HG03097 (cell line): ENCODE measurements around the gene SLC39A7.

Experiments used
- ATAC-seq: cut with Tn5 transposase; IDR thresholded peaks from one replicate; pipeline ENCODE4 v1.9.1; 2021; ENCODE audit not compliant: unreplicated experiment, low FRiP score

Gene SLC39A7

GRCh38 chr6:33204165-33204414 lies 3.4 kb downstream of the SLC39A7 start:
- ATAC-seq: no peak

DNA sequence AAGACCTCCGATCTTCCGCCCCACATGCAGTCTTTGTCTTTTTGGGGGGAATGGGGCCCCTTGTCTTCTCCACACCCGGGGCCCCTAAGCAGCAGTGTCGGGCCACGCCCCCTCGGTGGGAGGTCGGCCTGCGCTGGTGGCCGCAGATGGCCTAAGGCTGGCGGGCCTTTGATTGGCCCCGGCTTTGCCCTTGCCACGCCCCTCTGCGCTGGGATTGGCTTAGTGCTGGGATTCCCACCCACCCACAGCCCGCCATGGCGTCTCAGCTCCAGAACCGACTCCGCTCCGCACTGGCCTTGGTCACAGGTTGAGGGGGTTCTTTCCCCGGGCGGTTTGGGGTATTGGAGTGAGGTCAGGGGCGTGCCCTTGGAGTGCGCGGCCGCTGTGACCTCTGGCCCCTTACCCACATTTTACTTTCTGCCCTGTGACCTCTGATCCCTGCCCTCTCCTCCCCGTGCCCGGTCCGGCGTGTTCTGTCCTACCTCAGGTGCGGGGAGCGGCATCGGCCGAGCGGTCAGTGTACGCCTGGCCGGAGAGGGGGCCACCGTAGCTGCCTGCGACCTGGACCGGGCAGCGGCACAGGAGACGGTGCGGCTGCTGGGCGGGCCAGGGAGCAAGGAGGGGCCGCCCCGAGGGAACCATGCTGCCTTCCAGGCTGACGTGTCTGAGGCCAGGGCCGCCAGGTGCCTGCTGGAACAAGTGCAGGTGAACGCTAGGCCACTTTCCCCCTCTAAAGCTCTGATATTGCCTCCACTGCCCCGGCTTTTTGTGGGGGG lies 3.9 kb downstream of the SLC39A7 start, which contains the start of gene HSD17B8:
HSD17B8 (plus strand) TSS at position 241 of the 776 bp plus-strand sequence; CDS start at position 255, 14 bp downstream.
- ATAC-seq: peak; percentile 32

DNA sequence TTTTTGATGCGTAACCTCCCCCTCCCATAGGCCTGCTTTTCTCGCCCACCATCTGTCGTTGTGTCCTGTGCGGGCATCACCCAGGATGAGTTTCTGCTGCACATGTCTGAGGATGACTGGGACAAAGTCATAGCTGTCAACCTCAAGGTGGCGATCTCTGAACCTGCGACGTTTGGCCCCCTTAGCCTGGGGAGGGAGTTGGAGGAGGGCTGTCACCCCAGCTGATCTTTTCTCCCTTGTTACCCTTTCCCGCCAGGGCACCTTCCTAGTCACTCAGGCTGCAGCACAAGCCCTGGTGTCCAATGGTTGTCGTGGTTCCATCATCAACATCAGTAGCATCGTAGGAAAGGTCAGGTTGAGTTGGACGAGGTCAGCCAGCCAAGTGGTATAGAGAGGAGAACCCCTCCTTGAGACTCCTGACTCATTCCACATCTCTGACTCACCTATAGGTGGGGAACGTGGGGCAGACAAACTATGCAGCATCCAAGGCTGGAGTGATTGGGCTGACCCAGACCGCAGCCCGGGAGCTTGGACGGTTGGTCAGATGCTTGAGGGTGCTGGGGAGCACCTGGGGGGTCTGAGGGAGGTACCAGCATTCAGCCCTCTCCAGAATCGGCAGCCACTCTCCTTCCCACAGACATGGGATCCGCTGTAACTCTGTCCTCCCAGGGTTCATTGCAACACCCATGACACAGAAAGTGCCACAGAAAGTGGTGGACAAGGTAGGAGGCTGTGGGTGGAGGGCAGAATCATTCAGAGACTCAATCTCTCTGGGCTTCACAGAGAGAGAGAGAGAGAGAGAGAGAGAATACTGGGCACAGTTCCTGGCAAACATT lies 4.7 kb downstream of the SLC39A7 start:
- ATAC-seq: no peak

- no peak for ATAC-seq
Observed at GRCh38 chr6:33206027-33206863, 5.6 kb downstream of the SLC39A7 start.

DNA sequence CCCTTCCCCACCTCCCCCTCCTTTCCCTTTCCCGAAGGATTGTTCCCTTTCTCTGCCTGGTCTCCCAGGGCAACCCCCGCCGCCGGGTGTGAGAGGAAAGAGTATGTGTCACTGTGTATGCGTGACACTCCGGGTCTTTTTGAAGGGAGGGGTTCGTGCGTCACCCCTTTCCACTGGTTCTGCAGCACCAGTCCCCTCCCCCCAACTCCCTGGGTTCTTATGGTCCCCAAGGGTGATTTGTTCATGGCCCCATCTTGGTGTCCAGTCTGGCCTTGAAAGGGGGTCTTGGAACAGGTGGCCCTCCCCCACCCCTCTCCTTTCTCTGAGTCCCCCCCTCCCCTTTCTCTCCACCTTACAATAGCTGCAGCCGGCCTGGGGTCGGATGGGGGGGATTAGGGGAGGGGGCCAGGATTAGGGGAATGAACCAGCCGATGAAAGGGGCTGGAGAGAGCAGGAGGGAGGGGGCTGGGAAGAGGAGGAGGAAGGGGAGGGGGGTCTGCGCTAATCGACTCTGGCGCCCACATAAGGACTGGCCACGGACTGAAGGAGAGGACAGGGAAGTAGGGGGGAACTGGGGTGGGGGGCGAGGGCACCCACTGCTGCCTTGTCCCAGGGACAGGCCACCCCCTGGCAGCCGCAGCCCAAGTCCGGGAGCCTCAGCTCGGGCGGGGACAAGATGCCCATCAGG lies 6.3 kb downstream of the SLC39A7 start:
- no peak for ATAC-seq

GRCh38 chr6:33207552-33208090 lies 7.0 kb downstream of the SLC39A7 start:
- no peak for ATAC-seq

GRCh38 chr6:33208091-33208967 lies 7.7 kb downstream of the SLC39A7 start, which contains the start of gene RING1:
Gene RING1 (plus strand): TSS chr6:33208500. CDS start chr6:33208823, 323 bp downstream.
- ATAC-seq: no peak

GRCh38 chr6:33209856-33210255 lies 9.2 kb downstream of the SLC39A7 start:
- no peak for ATAC-seq

DNA sequence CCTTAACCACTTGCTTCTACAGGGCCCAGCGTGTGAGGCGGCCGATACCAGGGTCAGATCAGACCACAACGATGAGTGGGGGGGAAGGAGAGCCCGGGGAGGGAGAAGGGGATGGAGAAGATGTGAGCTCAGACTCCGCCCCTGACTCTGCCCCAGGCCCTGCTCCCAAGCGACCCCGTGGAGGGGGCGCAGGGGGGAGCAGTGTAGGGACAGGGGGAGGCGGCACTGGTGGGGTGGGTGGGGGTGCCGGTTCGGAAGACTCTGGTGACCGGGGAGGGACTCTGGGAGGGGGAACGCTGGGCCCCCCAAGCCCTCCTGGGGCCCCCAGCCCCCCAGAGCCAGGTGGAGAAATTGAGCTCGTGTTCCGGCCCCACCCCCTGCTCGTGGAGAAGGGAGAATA lies 10.5 kb downstream of the SLC39A7 start:
- ATAC-seq: no peak

GRCh38 chr6:33211666-33212422 lies 11.2 kb downstream of the SLC39A7 start:
- ATAC-seq: no peak

GRCh38 chr6:33212857-33213165 lies 12.1 kb downstream of the SLC39A7 start:
- no peak for ATAC-seq

DNA sequence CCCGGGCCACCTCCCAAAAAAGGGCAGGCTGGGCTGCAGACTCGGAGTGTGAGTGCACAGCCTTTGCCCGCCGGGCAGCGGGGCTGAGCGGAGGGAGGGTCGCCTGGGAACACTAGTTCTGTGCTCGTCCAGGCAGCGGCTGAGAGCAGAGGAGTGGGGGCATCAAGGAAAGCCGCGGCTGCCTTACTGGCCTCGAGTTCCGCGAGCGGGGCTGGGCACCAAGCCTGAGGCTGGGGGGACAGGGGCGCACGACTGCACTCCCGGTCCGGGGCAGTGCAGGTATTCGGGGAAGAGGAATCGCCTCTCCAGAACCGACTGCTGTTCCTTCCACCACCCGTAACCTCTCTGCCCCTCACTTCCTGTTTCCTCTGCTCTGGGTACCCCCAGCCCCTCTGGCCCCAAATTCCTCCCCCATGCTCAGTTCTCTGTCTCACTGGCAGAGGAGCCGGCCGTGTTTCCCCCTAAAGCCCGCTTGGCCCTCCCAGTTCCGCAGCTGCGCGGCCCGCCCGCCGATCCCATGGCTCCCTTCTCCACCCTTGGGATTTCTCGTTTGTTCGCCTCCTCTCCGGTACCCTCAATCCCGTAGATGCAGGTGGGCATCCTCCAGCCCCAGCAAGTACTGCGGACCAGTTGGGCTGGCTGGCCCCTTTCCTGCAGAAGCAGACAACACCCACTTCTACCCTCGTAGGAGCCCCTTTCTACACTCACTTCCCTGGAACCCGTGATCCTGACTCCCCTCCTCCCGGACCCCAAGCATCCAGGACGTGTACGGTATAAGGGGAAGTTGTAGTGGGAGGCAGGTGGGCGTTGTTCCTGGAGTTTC lies 12.7 kb downstream of the SLC39A7 start:
- ATAC-seq: no peak

DNA sequence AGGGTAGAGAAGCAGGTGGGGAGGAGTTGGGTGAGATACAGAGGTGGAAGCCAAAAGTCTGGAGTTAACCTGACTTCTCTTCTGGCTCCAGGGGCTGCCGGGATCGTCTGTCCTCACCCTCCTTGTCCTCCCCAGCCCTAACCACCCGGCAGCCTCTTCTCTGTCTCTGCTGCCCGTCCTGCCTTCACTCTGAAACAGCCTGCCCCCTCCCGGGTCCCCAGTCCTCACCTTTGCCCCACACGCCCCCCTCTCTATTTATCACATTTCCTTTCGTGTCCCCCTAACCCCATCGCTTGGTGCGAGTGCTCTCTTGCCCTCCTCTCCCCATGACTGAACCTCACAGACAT lies 13.3 kb downstream of the SLC39A7 start:
- no peak for ATAC-seq

GRCh38 chr6:33215271-33216116 lies 14.8 kb downstream of the SLC39A7 start:
- ATAC-seq: no peak

DNA sequence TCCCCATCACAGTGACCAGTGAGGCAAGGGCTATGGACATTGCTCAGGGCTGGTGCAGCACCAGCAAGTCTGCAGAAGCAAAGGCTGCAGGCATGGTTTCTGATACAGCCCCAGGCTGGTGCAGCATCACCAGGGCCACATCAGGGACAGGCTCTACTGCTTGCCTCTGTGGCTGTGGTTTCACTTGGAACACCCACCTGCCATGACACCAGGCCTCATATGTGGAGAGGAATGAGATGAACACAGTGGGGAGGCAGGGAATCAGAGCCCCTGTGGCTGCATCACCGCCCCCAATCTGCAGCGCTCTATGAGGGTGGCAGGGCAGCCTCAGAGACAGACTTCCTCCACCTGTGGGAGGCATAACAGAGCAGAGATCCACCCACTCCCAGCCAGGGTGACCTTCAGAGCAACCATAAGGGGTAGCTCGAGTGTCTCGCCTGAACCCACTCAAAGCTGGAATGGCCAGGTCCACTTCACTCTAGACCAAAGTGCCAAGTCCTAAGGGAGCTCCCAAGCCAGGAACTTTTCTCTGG lies 15.5 kb downstream of the SLC39A7 start:
- no peak for ATAC-seq

GRCh38 chr6:33217246-33217645 lies 16.6 kb downstream of the SLC39A7 start:
- ATAC-seq: no peak

GRCh38 chr6:33217681-33218080 lies 17.0 kb downstream of the SLC39A7 start:
- no peak for ATAC-seq
